NCI-H1048 (cell line): ENCODE results near the gene ADAMTS9.

Source experiments
- DNase-seq: peaks from one replicate; lab custom pipeline; 2025; lab: John Stamatoyannopoulos, UW

The ADAMTS9 gene

GRCh38 chr3:64489361-64490044 lies 198.3 kb downstream of the ADAMTS9 start:
- no peak for DNase-seq

GRCh38 chr3:64488939-64489338 lies 198.9 kb downstream of the ADAMTS9 start:
- DNase-seq, result no peak

GRCh38 chr3:64484289-64484992 lies 203.4 kb downstream of the ADAMTS9 start:
- DNase-seq, result peak; percentile 43

- DNase-seq, result no peak
Measured at GRCh38 chr3:64483467-64483866, 204.3 kb downstream of the ADAMTS9 start.

- no peak for DNase-seq
Measured at GRCh38 chr3:64475037-64475436, 212.8 kb downstream of the ADAMTS9 start.

- no peak for DNase-seq
Measured at GRCh38 chr3:64473466-64473865, 214.3 kb downstream of the ADAMTS9 start.

DNA sequence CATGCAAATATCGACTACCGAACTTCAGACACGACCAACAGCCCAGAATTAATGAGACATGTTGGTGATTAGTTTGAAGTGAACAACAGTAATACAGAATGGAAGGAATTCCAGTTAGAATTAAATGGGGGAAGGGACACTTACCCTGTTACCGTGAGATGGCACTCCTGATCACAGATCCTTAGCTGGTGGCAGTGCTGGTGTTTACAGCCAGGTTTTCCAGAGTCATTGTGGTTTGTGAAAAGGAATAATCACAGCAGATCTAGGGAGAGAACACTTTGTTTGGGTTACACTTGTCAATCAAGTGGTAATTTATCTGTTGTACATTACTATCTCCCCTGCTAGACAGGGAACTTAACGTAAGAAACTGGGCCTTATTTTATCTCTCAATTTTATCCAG lies 217.4 kb downstream of the ADAMTS9 start:
- no peak for DNase-seq

GRCh38 chr3:64467255-64467944 lies 220.4 kb downstream of the ADAMTS9 start:
- DNase-seq, result no peak
